Glutamatergic neuron (in vitro differentiated cells): ENCODE data around the gene FRMD1. TPM values are rescaled to one million over a fixed set of nuclear protein-coding genes. Genes with fewer than 3 reads are reported as not detected.

Experiments
- DNase-seq: peaks from one replicate; pipeline ENCODE4 v3.0.0; 2022
- H3K27ac Mint-ChIP-seq: one replicate; pipeline ENCODE4 v1.8.0; 2020; ENCODE audit warnings: mild to moderate bottlenecking, mixed read lengths, inconsistent platforms; ENCODE audit not compliant: unreplicated experiment
- H3K27me3 Mint-ChIP-seq: one replicate; pipeline ENCODE4 v1.8.0; 2020; ENCODE audit warnings: mild to moderate bottlenecking, moderate library complexity, mixed read lengths, inconsistent platforms; ENCODE audit not compliant: unreplicated experiment
- H3K36me3 Mint-ChIP-seq: one replicate; pipeline ENCODE4 v1.8.0; 2020; ENCODE audit warnings: mild to moderate bottlenecking, mixed read lengths, inconsistent platforms; ENCODE audit not compliant: unreplicated experiment
- H3K4me1 Mint-ChIP-seq: one replicate; pipeline ENCODE4 v1.8.0; 2020; ENCODE audit warnings: mild to moderate bottlenecking, low read depth, mixed read lengths, inconsistent platforms; ENCODE audit not compliant: unreplicated experiment
- H3K4me3 Mint-ChIP-seq: one replicate; pipeline ENCODE4 v1.8.0; 2020; ENCODE audit warnings: mild to moderate bottlenecking, mixed read lengths, inconsistent platforms; ENCODE audit not compliant: unreplicated experiment
- H3K9me3 Mint-ChIP-seq: one replicate; pipeline ENCODE4 v1.8.0; 2020; ENCODE audit warnings: mild to moderate bottlenecking, moderate library complexity, mixed read lengths, inconsistent platforms; ENCODE audit not compliant: unreplicated experiment
- CTCF ChIP-seq: fragments of 200-600 bp; sonication (generic); IDR thresholded peaks from one replicate; pipeline ENCODE4 v1.5.0; 2021; ENCODE audit not compliant: partially characterized antibody, unreplicated experiment
- total RNA-seq: library from RNA; stranded (reverse); fragmentation: NEBNext Ultra II Directional; extraction: Animal tissue kit (Norgen Biotek cat#: 25700); gene quantifications from one replicate; pipeline ENCODE4 v1.2.1, GENCODE V29; 2021; ENCODE audit not compliant: unreplicated experiment

Gene FRMD1
- total RNA-seq, 1 donor from 2014 or later, result not detected

DNA sequence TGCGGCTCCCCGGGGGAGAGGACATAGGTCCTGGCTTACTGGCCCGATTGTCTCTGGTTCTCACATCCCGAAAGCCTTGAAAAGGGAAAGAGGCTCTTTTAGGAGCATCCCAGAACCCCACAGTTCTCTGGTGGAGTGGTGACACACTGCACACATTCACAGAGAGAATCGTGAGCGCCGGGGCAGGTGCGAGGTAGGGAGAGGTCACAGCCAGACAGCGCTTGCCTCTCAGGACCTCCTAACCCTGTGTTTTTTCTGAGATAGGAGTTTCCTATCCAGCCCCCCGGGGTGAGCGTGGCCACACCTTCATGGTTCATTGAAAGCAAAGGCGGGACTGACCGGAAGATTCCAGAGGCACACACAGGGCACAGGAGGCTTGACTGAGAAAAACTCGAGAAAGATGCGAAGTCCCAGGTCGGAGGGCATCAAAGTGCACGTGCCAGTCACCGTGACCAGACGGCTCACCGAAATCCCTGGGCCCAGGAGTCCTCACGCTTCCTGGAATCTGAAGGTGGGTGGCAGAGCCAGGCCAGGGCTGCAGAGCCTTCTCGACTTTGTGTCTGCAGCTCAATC, 46.5 kb upstream of the FRMD1 start:
- Mint-ChIP-seq H3K27ac (no peak overlapping the region), H3K27me3 (peaks cover 6% of the 10 kb centered on the region)

DNA sequence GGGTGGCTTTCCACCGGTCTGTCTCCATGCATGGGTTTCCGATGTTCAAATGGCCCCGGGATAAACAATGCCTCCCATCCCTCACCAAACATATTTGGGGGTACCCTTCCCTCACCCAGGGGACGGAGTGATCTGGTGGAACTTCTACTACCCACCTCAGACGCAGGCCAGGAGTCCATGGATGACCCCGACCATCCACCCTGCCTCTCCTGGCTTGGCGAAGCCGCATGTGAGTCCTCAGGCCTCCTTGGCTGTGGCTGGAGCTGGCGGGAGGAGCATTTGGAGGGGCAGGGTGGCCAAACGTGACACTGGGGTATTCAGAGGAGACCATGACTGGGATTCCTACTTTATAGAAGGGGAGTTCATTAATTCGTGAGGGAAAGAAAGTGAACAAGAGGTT, 45.9 kb upstream of the FRMD1 start:
- H3K4me3 Mint-ChIP-seq, result no peak overlapping the region

More for the DNA sequence above, 46.5 kb upstream of the FRMD1 start:
- Mint-ChIP-seq H3K36me3 (no peaks in the 10 kb centered on the region), H3K4me1 (peaks cover 1% of the 10 kb centered on the region), H3K4me3 (no peak overlapping the region), H3K9me3 (peaks cover 3% of the 10 kb centered on the region)
- TF ChIP-seq CTCF, result no peak
- DNase-seq, result no peak

GRCh38 chr6:168124158-168124557, 45.1 kb upstream of the FRMD1 start:
- Mint-ChIP-seq H3K27me3 (peaks cover 6% of the 10 kb centered on the region), H3K27ac (no peak overlapping the region), H3K9me3 (peaks cover 3% of the 10 kb centered on the region), H3K4me3 (no peak overlapping the region), H3K4me1 (peaks cover 1% of the 10 kb centered on the region), H3K36me3 (no peaks in the 10 kb centered on the region)
- no peak for TF ChIP-seq CTCF
- no peak for DNase-seq

More for the DNA sequence above, 45.9 kb upstream of the FRMD1 start:
- no peak for TF ChIP-seq CTCF
- peaks cover 1% of the 10 kb centered on the region for H3K4me1 Mint-ChIP-seq
- peaks cover 3% of the 10 kb centered on the region for H3K9me3 Mint-ChIP-seq
- H3K27me3 Mint-ChIP-seq, result peaks cover 6% of the 10 kb centered on the region
- no peaks in the 10 kb centered on the region for H3K36me3 Mint-ChIP-seq
- no peak for DNase-seq
- no peak overlapping the region for H3K27ac Mint-ChIP-seq

- no peaks in the 10 kb centered on the region for H3K36me3 Mint-ChIP-seq
- H3K9me3 Mint-ChIP-seq, result peaks cover 3% of the 10 kb centered on the region
- peaks cover 1% of the 10 kb centered on the region for H3K4me1 Mint-ChIP-seq
- DNase-seq, result no peak
- no peak overlapping the region for H3K27ac Mint-ChIP-seq
- no peak overlapping the region for H3K4me3 Mint-ChIP-seq
- no peak for TF ChIP-seq CTCF
- peaks cover 6% of the 10 kb centered on the region for H3K27me3 Mint-ChIP-seq
Measured at GRCh38 chr6:168123165-168123911, 44.3 kb upstream of the FRMD1 start.

DNA sequence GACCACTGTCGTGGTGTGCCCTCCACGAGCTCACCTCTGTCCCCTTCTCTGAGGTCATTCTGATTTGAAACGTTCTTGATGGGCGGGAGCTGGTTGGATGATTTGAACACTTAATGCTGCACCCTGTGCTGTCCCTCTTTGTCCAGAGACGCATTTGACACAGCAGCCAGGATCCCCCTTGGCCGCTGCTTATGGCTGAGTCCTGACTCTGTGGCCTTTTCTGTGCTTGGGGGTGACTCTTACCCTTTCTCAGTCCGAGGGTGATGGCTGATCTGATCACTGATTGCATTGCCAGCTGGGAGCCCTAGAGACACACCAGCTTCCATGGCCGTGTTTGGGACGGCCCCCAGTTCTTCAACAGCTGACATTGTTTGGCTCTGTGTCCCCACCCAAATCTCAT, 43.5 kb upstream of the FRMD1 start:
- no peaks in the 10 kb centered on the region for H3K36me3 Mint-ChIP-seq

More for the DNA sequence above, 43.5 kb upstream of the FRMD1 start:
- TF ChIP-seq CTCF, result no peak
- no peak overlapping the region for H3K4me3 Mint-ChIP-seq
- peaks cover 6% of the 10 kb centered on the region for H3K27me3 Mint-ChIP-seq
- peaks cover 3% of the 10 kb centered on the region for H3K9me3 Mint-ChIP-seq
- H3K4me1 Mint-ChIP-seq, result no peaks in the 10 kb centered on the region
- no peak overlapping the region for H3K27ac Mint-ChIP-seq
- no peak for DNase-seq
